ENCODE measurements around the gene ACTL6B. TPM values are rescaled to one million over a fixed set of nuclear protein-coding genes. Genes with fewer than 3 reads are reported as not detected.

Gene ACTL6B
- polyA plus RNA-seq, 1 of the 3 experiments (the other 2 are of a cell fraction), result 0.67 TPM

GRCh38 chr7:100602889-100603725 lies 53.1 kb downstream of the ACTL6B start:
- peaks cover 26 to 27% of the 10 kb centered on the region in 2 experiments for H3K36me3 ChIP-seq (replicated peaks in 1 of 2; ENCODE audit: control insufficient read depth in 1 of 2, insufficient read depth in 2 of 2, low read length in 1 of 2)
- ChIA-PET POLR2A (interaction anchor here (0.6 to 3.7 kb wide), 21 partner anchors 9 to 233 kb away, joined by 3 to 63 read pairs (median 4); partner anchors contain the start of genes ACTL6B, FBXO24, GNB2 and LRCH4), CTCF (interaction anchor here (0.7 to 5.4 kb wide), 23 partner anchors 9 to 249 kb away, joined by 3 to 62 read pairs (median 4); partner anchors contain the start of genes FBXO24, LRCH4, MOSPD3 and POP7)
- H3K9me2 ChIP-seq, result no peaks in the 10 kb centered on the region
- peak overlapping the region; percentile 69 for H3K9ac ChIP-seq
- H3K79me2 ChIP-seq (ENCODE audit: insufficient read depth), result peaks cover 18% of the 10 kb centered on the region
- peak overlapping the region; percentile 69 to 97 for H3K27ac ChIP-seq (ENCODE audit: low read depth in 2 of 2, low read length in 1 of 2)
- TF ChIP-seq ZBTB33 (IDR thresholded peaks at IDR 0.05; ENCODE audit: borderline replicate concordance, low read depth), result no peak
- peak; percentile 80 for TF ChIP-seq TAF1 (IDR thresholded peaks at IDR 0.05; ENCODE audit: borderline replicate concordance, low read depth, low read length)
- peak; percentile 12; the same call in 1 of the 2 replicates for TF ChIP-seq RAD21 (IDR thresholded peaks at IDR 0.05; ENCODE audit: low read length)
- TF ChIP-seq RXRA (IDR thresholded peaks at IDR 0.05; ENCODE audit: borderline replicate concordance, low read depth), result peak; percentile 81; the same call in 1 of the 2 replicates
- peak; percentile 78 for TF ChIP-seq REST (IDR thresholded peaks at IDR 0.05; ENCODE audit: low read depth, low read length)
- no peak; the same call in 1 of the 2 replicates for TF ChIP-seq JUND (IDR thresholded peaks at IDR 0.05)
- TF ChIP-seq POLR2AphosphoS5 (IDR thresholded peaks at IDR 0.05; ENCODE audit: low read depth, low read length), result peak; percentile 95
- peak; percentile 80 for TF ChIP-seq FOXJ3 (CRISPR knock-in tag; IDR thresholded peaks at IDR 0.05)
- TF ChIP-seq MXI1 (IDR thresholded peaks at IDR 0.05; ENCODE audit: low read depth, low read length), result peak; percentile 95
- TF ChIP-seq TEAD4 (IDR thresholded peaks at IDR 0.05; ENCODE audit: borderline replicate concordance, insufficient read depth), result peak; percentile 94
- TF ChIP-seq ELF1 (IDR thresholded peaks at IDR 0.05), result no peak
- peak; percentile 78; the same call in 1 of the 2 replicates for TF ChIP-seq FOXM1 (IDR thresholded peaks at IDR 0.05; ENCODE audit: low read depth)
- TF ChIP-seq RCOR1 (IDR thresholded peaks at IDR 0.05; ENCODE audit: low read length), result peak; percentile 60; the same call in 1 of the 2 replicates
- TF ChIP-seq MEF2A (IDR thresholded peaks at IDR 0.05; ENCODE audit: borderline replicate concordance, low read depth), result no peak; the same call in 1 of the 2 replicates
- TF ChIP-seq USF1 (IDR thresholded peaks at IDR 0.05; ENCODE audit: borderline replicate concordance, low read depth), result peak; percentile 43; the same call in 1 of the 2 replicates
- TF ChIP-seq PBX3 (IDR thresholded peaks at IDR 0.05), result peak; percentile 58
- TF ChIP-seq MAX (IDR thresholded peaks at IDR 0.05; ENCODE audit: low read depth), result peak; percentile 99
- peak; percentile 90 to 93; a peak in 3 of 4 replicates for TF ChIP-seq EP300 (IDR thresholded peaks at IDR 0.05; ENCODE audit: borderline replicate concordance in 1 of 2, low read depth in 1 of 2, low read length in 1 of 2)
- peak; percentile 96 for TF ChIP-seq CHD2 (IDR thresholded peaks at IDR 0.05; ENCODE audit: low read length, partially characterized antibody)
- peak; percentile 64; the same call in 1 of the 2 replicates for TF ChIP-seq GATA2 (CRISPR knock-in tag; IDR thresholded peaks at IDR 0.05)
- peak; percentile 95 for TF ChIP-seq SIN3A (IDR thresholded peaks at IDR 0.05; ENCODE audit: borderline replicate concordance, low read depth, low read length)
- TF ChIP-seq TCF12 (IDR thresholded peaks at IDR 0.05), result peak; percentile 99
- TF ChIP-seq SMC3 (IDR thresholded peaks at IDR 0.05; ENCODE audit: low read depth, low read length), result no peak
- 0 out of 2 replicates have a peak, but pooled peaks have one; percentile 48 for TF ChIP-seq YY1 (IDR thresholded peaks at IDR 0.05; ENCODE audit: low read depth)
- DNase-seq, result peak; percentile 98
- H3K4me1 ChIP-seq (ENCODE audit: control insufficient read depth in 1 of 2, insufficient read depth in 2 of 2, low read depth in 1 of 2, low read length in 1 of 2), result peaks cover 10 to 25% of the 10 kb centered on the region in 2 experiments; a peak in 3 of 4 replicates
- 15% methylated on average over 20 of the region's 21 CpGs for WGBS (ENCODE audit: low lambda C conversion rate)
- H3F3A ChIP-seq (replicated peaks; ENCODE audit: insufficient read depth), result peaks cover 33% of the 10 kb centered on the region
- H3K27me3 ChIP-seq (ENCODE audit: insufficient read depth), result no peaks in the 10 kb centered on the region
- peak overlapping the region; percentile 69 for H2AFZ ChIP-seq (ENCODE audit: low read depth)
- peak overlapping the region; percentile 97 for H3K4me2 ChIP-seq
- peak overlapping the region; percentile 67 to 76 for H3K4me3 ChIP-seq (ENCODE audit: low read depth in 2 of 2, low read length in 1 of 2)
- H4K20me1 ChIP-seq (ENCODE audit: insufficient read depth), result no peaks in the 10 kb centered on the region
- no peaks in the 10 kb centered on the region for H3K9me3 ChIP-seq
